Measurements from ENCODE around the gene CKAP2L.

Gene CKAP2L, protein sequence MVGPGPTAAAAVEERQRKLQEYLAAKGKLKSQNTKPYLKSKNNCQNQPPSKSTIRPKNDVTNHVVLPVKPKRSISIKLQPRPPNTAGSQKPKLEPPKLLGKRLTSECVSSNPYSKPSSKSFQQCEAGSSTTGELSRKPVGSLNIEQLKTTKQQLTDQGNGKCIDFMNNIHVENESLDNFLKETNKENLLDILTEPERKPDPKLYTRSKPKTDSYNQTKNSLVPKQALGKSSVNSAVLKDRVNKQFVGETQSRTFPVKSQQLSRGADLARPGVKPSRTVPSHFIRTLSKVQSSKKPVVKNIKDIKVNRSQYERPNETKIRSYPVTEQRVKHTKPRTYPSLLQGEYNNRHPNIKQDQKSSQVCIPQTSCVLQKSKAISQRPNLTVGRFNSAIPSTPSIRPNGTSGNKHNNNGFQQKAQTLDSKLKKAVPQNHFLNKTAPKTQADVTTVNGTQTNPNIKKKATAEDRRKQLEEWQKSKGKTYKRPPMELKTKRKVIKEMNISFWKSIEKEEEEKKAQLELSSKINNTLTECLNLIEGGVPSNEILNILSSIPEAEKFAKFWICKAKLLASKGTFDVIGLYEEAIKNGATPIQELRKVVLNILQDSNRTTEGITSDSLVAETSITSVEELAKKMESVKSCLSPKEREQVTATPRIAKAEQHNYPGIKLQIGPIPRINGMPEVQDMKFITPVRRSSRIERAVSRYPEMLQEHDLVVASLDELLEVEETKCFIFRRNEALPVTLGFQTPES

DNA sequence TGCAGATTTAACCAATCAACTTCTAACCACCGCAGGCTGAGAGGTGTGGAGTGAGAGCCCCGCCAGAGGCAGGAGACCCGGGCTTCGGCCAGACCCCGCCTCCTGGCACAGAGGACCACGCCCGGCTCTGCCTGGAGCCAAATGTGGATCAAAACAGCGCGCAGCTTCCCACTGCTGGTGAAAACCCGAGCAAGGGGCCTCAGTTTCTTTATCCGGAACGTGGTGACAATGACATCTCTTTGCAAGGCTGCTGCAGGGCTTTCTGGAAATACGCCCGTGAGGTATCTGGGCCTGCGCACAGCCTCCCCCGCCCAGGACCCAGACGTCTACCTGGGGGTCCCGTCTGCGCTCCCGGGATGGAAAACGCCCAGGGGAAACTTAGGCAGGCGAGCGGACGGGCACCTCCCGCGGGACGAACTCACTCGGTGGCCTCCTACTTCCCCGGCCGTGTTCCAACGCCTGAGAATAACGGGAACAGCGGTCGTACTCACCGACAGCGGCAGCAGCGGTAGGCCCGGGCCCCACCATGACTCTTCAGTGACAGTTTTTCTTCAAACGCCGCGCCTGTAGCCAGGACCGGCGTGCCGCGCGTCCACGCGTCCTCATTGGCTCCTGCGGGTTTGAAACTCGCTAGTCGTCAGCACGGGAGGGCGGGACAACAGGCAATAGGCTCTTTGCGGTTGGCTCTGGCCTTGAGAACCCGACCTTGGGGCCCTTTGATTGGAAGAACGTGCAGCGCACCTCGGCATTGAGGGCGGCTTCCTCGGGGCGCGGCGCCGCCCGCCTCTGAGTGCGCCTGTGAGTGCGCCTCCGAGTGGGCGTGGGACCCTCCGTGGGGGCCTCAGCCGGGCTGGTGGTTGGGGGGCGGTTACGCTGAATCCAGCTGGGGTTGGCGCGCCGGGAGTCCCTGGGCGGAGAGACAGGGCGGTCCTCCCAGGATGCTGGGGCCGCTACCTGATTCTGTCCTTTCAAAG is at the start of gene CKAP2L:
TSS of gene CKAP2L (minus strand) at position 539 of the 974 bp plus-strand sequence. CDS start at position 528, 11 bp downstream.
- DNase-seq = peak; percentile 94 to 99 (median 98)

DNA sequence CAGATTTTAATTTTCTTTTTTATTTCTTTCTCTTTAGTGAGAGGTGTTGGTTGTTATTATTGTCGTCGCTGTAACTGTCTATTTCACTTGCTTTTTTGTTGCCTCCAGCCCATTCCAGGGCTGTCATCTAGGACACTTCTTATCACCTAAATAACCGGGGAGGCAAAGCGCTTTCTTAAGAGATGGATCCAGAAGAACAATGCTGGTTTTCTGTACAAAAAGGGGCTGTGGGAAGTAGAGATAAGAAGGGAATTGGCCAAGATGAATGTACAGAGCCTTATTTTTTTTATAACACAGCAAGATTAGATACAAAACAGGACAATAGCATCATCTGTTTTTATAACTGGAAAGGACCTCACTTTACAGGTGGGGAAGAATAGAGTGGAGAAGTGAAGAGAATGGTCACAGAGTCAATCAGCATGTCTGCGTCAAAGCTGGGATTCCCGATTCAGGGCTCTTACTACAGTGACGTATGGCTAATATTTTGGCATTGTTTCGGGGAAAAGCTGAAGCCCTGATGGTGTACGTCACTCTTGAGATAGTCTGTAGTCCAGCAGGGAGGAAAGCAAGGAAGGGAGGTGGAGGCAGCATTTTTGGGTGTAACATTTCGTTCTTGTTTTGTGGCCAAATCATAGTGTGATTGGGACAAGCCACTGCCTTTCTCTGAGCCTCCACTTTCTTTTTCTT is 49.0 kb upstream of the CKAP2L start:
- DNase-seq = no peak

DNA sequence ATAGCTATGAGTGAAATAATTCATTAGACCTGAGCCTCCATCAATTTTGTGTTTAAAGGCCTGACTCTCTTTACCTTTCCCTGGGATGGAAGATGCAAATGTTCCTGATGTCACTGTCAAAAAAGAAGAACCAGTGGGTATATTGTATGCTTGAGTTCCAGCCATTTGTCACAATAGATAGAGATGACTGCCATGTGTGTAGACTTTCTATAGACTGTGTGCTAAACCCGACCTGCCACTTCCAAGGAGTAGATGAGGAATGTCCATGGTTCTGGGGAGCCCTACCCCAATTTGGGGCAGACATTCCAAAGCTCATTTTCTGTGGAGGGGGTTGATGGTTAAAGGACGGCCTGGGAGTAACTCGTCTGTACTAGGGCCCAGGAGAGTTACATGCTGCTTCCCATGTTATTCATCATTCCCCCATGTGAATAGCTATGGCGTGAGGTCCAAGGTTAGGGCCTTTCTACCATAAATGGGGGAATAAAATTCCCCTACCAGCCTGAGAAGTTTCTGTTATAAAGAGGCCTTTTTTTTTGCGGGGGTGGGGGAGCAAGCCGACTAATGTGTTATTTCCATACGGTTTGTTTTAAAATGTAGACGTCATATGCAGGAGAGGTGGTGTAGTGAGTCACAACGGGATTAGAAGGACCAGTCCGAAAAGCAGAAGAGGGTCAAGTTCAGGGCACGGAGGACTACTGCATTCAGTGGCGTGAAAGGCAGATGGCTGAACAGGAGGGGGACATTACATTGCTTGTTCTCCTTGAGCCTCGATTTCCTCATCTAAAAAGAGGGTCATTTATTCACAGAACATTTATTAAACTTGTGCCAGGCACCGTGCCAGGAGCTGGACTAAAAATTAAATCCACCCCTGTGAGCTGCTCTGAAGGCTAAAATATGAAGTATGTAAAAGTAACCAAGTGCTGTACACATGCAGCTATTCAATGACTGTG is 48.2 kb upstream of the CKAP2L start:
- no peak for DNase-seq

DNA sequence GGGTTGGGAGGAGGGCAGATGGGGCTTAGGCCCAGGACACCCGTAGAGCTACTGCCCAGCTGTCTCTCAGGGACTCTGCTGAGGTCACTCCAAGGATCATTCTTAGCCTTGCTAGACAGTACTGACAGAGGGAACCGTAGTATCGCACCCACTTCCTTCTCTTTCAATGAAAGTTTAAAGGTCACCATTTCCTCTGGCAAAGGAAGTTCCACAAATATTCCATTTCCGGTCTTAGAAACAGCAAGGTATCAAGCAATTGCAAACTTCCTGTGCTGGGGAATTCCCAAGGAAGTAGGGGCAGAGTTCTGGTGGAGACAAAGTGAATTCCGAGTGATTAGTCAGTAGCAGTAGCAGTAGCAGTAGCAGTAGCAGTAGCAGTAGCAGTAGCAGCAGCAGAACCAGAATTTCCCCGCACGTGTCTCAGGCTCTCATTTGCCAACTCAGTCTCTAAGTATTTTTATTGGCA is 47.5 kb upstream of the CKAP2L start:
- DNase-seq = no peak

DNA sequence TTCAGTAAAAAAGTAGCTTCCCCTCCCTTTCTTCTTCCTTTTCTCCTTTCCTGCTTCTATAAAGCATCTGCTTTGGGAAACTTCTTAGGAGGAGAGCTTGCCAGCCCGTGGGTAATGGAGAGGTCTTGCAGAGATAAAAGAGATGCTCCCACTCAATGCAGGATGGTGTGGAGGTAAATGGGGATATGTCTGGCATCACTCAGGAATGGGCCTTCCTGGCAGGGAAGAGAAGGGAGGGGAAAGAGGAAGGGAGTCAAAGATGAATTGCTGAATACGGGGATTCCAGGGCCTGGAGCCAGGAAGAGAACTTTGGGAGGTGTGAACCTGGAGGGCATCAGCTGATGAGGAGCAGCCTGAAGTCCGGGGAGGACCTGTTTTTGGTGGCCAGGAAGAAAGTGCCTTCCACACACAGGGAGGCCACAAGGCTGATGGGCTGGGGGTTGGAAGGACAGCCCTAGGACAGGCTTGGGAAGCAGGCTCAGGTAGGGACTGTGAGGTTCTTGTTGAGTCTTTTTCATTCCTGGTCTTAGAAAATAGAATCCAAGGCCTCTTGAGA is 46.9 kb upstream of the CKAP2L start:
- DNase-seq = no peak

DNA sequence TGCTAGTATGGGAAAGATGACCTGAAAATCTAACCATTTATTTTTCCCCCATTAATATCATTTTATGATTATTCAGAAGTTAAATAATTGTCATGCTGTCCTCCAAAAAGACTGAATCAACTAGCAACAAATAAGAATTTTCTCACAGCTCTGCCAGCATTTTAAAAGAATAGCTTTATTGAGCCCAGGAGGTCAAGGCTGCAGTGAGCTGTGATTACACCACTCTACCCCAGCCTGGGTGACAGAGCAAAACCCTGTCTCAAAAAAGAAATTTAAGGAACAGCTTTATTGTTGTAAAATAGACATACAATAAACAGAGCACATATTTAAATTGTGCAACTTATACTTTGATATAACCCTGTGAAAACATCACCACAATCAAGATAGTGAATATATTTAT is 44.7 kb upstream of the CKAP2L start:
- no peak for DNase-seq

DNA sequence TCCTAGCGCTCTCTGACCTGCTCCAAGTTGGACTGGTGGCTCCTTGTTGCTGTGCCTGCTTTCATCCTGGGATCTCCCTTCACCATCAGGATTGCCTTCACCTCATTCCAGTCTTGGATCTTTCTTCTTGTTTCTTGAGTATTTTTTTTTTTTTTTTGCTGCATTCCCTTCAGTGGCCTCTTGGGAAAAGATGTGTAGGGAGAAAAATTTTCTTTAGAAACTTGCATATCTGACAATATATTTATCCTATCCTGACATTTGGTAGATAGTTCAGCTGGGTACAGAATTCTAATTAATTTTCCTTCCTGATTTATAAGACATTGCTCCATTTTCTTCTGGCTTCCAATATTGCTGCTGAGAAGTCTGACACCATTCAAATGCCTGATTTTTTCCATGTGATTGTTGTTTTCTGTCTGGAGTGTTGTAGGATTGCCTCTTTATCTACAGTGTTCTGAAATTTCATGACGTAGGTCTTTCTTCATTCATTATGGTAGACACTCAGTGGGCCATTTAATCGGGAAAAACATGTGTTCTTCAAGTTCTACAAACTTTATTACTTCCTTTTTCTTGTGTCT is 42.9 kb upstream of the CKAP2L start:
- no peak for DNase-seq

DNA sequence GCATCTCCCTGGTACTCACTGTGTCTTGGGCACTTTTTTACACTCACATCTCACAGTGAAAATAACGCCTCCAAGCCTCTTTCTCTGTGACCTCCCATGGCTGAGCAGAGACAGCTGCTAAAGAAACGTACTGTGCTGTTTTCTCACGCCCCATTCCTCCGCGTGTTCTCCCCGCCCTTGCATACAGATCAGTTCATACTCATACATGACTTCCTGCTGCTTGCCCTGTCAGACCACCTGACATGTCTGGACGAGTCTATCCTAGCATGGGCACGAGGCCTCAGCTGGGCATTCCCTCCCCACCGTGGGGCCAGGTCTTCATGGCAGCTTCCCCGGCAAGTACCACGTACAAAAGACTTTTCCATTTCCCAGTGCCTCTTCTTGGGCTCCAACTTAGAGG is 41.1 kb upstream of the CKAP2L start:
- DNase-seq = no peak

DNA sequence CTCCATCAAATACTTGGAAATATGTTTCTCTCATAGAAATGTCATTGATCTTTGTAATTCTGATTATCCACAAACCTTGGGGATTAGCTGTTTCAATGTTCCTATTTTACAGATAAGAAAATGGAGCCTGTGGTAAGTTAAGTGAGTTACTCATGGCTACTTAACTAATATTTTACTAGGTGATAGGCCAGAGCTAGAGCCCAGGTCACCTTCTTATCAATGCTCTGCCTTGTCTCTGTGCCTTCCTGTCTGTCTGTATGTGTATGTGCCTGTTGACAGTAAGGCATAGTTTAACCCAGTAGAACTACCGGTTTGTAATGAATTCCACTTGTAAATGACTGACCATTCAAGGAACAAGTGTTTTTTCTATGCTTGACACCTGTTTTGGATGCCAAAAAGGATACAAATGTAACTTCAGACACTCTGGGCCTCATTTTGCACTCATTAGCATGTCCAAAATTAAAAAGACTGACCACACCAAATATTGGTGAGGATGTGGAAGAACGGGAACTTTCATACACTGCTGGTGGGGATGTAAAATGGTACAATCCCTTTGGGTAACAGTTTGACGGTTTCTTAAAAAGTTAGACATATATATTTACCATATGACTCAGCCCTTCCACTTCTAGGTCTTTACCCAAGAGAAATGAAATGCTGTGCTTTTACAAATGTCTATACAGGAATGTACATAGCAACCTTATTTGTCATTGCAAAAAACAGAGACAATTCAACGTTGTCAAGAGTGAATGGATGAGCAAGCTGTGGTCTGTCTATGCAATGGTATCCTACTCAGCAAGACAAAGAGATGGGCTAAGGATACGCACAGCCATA is 39.5 kb upstream of the CKAP2L start:
- no peak for DNase-seq

DNA sequence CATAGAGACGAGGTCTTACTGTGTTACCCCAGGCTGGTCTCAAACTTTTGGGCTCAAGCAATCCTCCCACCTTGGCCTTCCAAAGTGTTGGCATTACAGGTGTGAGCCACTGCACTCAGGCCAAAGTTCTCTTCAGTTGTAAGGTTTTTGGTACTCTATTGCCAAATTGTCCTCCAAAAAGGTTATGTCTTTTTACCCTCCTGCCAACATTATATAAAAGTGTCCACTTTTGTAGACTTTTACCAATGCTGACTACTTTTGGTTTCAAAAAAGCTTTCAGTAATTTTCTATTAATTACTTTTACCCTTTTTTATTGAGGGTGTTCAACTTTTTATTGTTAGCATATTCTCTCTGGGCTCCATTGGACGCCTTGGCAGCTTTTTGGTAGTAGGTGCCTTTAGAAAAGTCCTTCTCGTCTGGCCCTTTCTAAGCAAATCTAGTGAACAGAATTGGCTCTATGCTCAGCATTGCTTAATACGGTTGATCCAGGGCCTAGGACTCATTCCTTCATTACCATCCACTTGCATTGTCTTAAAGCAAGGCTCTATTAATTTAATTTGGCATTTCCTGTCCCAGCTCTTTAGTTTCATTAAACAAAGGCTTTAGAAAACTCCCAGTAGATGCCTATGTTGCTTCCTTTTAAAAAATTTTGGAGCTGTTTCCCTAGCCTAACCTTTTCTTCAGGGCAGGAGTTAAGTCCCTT is 36.6 kb upstream of the CKAP2L start:
- DNase-seq = no peak

DNA sequence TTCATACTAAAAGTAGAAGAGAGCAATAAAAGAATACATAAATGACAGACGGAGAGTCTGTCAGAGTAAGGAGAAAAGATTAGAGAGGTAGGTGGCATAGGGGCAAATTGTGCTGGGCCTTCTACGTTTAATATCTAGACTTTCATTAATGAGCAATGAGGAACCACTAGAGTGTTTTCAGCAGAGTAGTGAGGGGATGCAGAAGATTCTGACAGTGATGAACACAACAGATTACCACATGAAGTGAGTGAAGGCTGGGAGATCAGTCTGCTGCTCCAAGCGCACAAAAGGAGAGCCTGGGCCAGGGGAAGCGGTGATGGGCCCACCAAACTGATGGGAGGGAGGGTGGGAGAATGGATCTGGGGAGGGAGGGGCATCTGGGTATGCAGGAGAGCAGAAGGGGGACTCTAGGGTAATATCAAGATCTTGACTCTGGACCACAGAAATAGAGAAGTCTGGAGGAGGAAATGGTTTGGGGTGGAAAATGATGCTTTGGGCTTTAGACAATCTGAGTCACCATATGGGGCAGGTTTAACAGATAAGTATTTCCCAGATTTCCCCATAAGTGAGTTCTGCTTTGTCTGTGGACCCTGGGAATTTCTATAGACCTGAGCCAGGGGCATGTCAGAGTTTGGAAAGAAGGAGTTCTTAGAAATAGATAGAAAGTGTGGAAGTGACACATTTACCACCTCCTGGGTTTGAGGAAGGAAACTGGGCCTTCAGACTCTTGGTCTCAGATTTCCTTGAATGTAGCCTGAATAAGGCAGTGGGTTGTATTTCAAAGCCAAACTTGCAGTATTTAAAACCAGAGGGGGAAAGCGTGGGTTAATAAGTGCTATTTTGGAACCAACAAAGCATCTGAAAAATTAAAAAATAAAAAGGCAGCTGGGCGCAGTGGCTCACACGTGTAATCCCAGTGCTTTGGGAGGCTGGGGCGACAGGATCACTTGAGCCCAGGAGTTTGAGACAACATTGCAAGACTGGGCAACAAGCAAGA is 34.9 kb upstream of the CKAP2L start:
- DNase-seq = no peak

DNA sequence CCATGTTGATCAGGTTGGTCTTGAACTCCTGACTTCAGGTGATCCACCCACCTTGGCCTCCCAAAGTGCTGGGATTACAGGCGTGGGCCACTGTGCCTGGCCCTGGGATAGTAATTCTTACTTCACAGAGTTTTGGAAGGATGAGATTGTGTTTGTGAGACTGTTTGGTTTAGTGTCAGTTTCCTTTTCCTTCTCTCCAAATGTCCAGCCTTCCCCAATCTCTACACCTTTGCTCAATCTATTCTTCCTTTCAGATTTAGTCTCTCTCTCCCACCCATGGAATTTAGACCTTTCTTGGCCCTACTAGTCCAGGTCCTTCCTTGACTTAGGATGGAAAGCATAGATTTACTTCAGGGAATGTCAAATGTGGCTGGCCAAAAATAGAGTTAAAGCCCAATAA is 32.1 kb upstream of the CKAP2L start:
- DNase-seq = no peak

DNA sequence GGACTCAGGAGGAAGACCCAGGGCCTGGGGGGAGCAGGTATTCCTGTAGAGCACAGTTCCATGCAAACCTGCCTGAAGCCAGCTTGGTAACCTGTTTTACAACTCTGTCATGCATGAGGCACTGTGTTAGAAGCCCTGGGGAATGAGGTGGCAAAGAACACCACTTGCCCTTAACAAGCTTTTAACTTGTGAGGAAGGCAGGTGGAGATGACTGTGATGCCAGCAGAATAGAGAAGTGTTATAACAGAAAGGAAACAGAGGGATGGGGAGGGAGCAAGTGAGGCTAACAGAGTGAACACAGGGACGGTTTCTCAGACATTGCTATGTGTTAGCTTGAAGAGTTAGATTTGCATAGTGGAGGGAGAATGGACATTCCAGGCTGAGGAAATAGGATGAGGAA is 31.4 kb upstream of the CKAP2L start:
- peak in 1 of 3 experiments; percentile 3 for DNase-seq

DNA sequence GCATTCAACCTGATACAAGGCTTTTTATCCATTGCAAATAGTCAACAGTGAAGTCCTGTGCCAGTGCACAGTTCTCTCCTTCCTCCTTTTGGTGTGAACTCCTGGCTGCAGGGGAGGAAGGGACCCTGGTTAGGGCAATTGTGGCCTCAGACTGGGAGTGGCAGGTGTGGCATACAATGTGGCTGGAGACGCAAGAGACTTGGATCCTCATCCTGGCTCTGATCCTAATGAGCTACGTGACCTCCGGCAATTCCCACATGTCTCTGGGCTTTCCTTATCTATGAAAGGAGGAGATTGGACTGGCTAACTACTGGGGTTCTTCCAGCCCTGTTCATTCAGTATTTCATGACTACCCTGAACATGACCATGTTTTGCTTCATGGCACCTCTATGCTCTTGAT is 30.4 kb upstream of the CKAP2L start:
- no peak for DNase-seq

DNA sequence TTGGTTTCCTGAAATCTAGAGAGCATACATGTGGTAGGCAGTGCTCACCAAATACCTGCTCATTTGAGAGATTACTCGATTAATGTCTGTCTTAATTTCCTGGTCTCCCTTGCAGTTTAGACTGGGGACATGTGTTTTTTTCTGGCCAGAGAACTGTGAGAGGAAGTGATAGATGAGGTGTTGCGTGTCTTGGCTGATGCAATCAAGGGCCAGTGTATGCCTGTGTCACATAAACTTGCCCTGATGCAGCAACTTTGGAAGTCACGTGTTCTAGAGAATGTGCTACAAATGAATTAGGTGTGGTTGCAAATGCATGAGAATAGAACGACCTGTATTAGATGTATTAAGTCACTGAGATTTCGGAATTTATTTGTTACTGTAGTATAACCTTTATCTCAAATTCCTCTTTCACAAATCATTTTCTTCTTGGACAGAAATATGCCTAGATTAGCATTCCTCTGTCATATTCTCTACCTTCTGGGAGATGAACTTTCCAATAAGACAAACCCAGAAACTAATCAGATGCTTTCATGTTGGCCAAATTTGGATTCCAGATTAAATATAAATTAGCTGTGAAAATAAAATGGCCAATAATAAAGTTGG is 29.8 kb upstream of the CKAP2L start:
- no peak for DNase-seq

DNA sequence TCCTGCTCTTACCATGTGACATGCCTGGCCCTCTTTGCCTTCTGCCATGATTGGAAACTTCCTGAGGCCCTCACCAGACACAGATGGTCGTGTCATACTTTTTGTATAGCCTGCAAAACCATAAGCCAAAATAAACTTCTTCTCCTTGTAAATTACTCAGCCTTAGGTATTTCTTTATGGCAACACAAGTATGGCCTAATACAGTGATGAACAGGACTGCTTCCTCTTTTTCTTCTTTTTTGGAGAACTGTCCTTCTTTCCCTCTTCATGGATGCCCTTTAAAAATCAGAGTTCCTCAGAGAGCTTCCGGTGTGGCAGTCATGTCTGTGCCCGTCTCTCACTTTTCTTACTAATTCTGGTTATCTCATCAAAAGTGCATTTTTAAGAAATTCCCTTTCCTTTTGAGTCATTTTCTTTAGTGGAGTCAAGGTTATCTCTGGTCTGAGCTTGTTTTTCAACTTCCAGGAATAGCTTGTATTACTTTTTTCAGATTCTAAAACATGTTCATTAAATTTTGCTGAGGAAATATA is 29.1 kb upstream of the CKAP2L start:
- DNase-seq = no peak

DNA sequence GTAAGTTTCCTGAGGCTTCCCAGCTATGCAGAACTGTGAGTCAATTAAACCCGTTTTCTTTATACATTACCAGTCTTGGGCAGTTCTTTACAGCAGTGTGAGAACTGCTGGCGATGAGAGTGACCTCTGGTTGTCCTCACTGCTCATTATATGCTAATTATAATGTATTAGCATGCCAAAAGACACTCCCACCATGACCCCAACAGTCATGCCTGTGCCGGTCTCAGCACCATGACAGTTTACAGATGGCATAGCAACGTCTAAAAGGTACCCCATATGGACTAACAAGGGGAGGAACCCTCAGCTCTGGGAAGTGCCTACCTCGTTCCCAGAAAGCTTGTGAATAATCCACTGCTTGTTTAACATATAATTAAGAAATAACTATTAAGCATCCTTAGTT is 28.0 kb upstream of the CKAP2L start:
- no peak for DNase-seq
